ENCODE results near the gene TTC16. TPM values are rescaled to one million over a fixed set of nuclear protein-coding genes. Genes with fewer than 3 reads are reported as not detected.
A peak's percentile ranks its signal among the peaks of the same experiment; 100 is the strongest.

The TTC16 gene
- total RNA-seq, 1 experiment from 2014 or later, result 0.26 TPM

DNA sequence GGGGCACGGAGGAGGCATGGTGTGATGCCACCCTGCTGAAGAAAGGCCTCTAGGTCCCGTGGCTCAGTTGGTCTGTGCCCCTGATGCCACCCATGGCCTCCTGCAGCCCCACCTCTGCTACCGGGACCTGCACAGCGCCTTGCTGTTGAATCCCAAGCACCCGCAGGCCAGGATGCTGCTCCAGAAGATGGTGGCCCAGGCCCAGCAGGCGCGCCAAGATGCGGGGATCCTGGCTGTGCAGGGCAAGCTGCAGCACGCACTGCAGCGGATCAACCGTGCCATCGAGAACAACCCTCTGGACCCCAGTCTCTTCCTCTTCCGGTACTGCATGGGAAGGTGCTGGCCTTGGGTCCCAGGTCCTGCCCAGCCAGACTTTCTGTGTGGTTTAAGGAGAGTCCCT, 7.1 kb downstream of the TTC16 start:
- Histone ChIP-seq H3K4me1 (replicated peaks; ENCODE audit: insufficient read depth) (peaks cover 16% of the 10 kb centered on the region), H3K9me3 (ENCODE audit: insufficient read depth, low read depth) (no peaks in the 10 kb centered on the region), H3F3A (ENCODE audit: insufficient read depth, low read depth) (peaks cover 27% of the 10 kb centered on the region), H3K4me2 (no peak overlapping the region), H4K20me1 (ENCODE audit: insufficient read depth) (no peaks in the 10 kb centered on the region), H3K79me2 (ENCODE audit: low read depth) (no peaks in the 10 kb centered on the region), H3K36me3 (ENCODE audit: low read depth) (no peaks in the 10 kb centered on the region), H2AFZ (no peak overlapping the region), H3K27ac (no peak overlapping the region), H3K27me3 (ENCODE audit: insufficient read depth, low read depth) (no peaks in the 10 kb centered on the region), H3K9me2 (ENCODE audit: insufficient read depth) (no peaks in the 10 kb centered on the region), H3K4me3 (no peak overlapping the region)
- POLR2A ChIA-PET (ENCODE audit: unreplicated experiment), result interaction anchor here (0.7 kb wide), 1 partner anchor 128 kb away, joined by 4 read pairs; no protein-coding TSS in a partner anchor
- no TSS peak for BruUV-seq (replicated peaks)
- no peak for TF ChIP-seq EZH2 (IDR thresholded peaks at IDR 0.05; ENCODE audit: low read depth)
- TF ChIP-seq, protein P1, sequence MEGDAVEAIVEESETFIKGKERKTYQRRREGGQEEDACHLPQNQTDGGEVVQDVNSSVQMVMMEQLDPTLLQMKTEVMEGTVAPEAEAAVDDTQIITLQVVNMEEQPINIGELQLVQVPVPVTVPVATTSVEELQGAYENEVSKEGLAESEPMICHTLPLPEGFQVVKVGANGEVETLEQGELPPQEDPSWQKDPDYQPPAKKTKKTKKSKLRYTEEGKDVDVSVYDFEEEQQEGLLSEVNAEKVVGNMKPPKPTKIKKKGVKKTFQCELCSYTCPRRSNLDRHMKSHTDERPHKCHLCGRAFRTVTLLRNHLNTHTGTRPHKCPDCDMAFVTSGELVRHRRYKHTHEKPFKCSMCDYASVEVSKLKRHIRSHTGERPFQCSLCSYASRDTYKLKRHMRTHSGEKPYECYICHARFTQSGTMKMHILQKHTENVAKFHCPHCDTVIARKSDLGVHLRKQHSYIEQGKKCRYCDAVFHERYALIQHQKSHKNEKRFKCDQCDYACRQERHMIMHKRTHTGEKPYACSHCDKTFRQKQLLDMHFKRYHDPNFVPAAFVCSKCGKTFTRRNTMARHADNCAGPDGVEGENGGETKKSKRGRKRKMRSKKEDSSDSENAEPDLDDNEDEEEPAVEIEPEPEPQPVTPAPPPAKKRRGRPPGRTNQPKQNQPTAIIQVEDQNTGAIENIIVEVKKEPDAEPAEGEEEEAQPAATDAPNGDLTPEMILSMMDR (conservative IDR thresholded peaks at IDR 0.05), result no peak
- DNase-seq, result no peak
- intact Hi-C loops (cut with micrococcal nuclease; ENCODE audit: unreplicated experiment), result loop anchor here (5.0 to 10.0 kb wide), 2 partner anchors 111 to 498 kb away; partner anchors contain the start of gene STXBP1
- CTCF ChIA-PET, result no interaction called here

DNA sequence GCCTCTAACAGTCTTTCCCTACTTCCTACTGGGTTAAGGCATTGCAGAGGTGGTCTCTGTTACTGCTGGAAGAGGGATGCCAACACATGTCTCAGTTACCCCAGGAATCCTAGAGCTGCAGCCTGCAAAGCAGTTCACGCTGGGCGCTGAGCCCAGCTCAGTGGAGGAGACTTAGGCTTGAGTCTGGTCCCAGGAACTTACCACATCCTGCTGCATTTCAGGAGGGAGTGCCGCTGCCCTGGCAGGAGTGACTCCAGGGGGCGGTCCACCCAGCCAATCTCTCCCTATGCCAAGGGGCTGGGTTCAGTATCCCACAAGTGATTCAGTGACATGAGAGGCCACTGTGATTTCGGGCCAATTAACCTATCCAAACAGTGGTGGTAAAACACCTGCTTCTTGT, 7.6 kb downstream of the TTC16 start:
- H3K27me3 ChIP-seq (ENCODE audit: insufficient read depth, low read depth), result no peaks in the 10 kb centered on the region
- POLR2A ChIA-PET (ENCODE audit: unreplicated experiment), result interaction anchor here (0.7 kb wide), 1 partner anchor 128 kb away, joined by 4 read pairs; no protein-coding TSS in a partner anchor
- peaks cover 16% of the 10 kb centered on the region for H3K4me1 ChIP-seq (replicated peaks; ENCODE audit: insufficient read depth)
- no peaks in the 10 kb centered on the region for H3K9me3 ChIP-seq (ENCODE audit: insufficient read depth, low read depth)
- no peak overlapping the region for H3K4me2 ChIP-seq
- H3K4me3 ChIP-seq, result no peak overlapping the region
- intact Hi-C loops (cut with micrococcal nuclease; ENCODE audit: unreplicated experiment), result loop anchor here (5.0 to 10.0 kb wide), 2 partner anchors 111 to 499 kb away; partner anchors contain the start of gene STXBP1
- peak in 1 of 2 experiments; percentile 28 for DNase-seq
- no peaks in the 10 kb centered on the region for H4K20me1 ChIP-seq (ENCODE audit: insufficient read depth)
- no peak overlapping the region for H3K27ac ChIP-seq
- H3K9me2 ChIP-seq (ENCODE audit: insufficient read depth), result no peaks in the 10 kb centered on the region
- BruUV-seq (replicated peaks), result no TSS peak
- H3F3A ChIP-seq (ENCODE audit: insufficient read depth, low read depth), result peaks cover 27% of the 10 kb centered on the region
- no peaks in the 10 kb centered on the region for H3K36me3 ChIP-seq (ENCODE audit: low read depth)
- no peaks in the 10 kb centered on the region for H3K79me2 ChIP-seq (ENCODE audit: low read depth)
- CTCF ChIA-PET, result interaction anchor here (0.6 kb wide), 1 partner anchor 199 kb away, joined by 3 read pairs; no protein-coding TSS in a partner anchor
- H2AFZ ChIP-seq, result no peak overlapping the region
- TF ChIP-seq, protein P1 (conservative IDR thresholded peaks at IDR 0.05), result no peak
- no peak for TF ChIP-seq EZH2 (IDR thresholded peaks at IDR 0.05; ENCODE audit: low read depth)

DNA sequence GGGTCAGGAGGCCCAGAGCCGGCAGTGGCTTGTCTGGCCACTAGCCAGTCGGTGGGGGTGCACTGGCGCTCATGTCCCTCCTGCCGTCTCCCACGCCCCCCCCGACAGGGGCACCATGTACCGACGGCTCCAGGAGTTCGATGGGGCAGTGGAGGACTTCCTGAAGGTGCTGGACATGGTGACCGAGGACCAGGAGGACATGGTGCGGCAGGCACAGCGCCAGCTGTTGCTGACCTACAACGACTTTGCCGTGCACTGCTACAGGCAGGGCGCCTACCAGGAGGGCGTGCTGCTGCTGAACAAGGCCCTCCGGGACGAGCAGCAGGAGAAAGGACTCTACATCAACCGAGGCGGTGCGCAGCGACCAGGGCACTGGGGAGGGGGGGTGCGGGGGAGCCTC, 8.1 kb downstream of the TTC16 start:
- Histone ChIP-seq H3K4me3 (no peak overlapping the region), H3K27me3 (ENCODE audit: insufficient read depth, low read depth) (no peaks in the 10 kb centered on the region), H3K79me2 (ENCODE audit: low read depth) (no peaks in the 10 kb centered on the region), H3K4me1 (replicated peaks; ENCODE audit: insufficient read depth) (peaks cover 16% of the 10 kb centered on the region), H4K20me1 (ENCODE audit: insufficient read depth) (no peaks in the 10 kb centered on the region), H3F3A (ENCODE audit: insufficient read depth, low read depth) (peaks cover 27% of the 10 kb centered on the region), H3K4me2 (no peak overlapping the region), H3K27ac (no peak overlapping the region), H3K9me3 (ENCODE audit: insufficient read depth, low read depth) (no peaks in the 10 kb centered on the region), H3K36me3 (ENCODE audit: low read depth) (no peaks in the 10 kb centered on the region), H3K9me2 (ENCODE audit: insufficient read depth) (no peaks in the 10 kb centered on the region), H2AFZ (no peak overlapping the region)
- no peak for TF ChIP-seq EZH2 (IDR thresholded peaks at IDR 0.05; ENCODE audit: low read depth)
- TF ChIP-seq, protein P1 (conservative IDR thresholded peaks at IDR 0.05), result no peak
- intact Hi-C loops (cut with micrococcal nuclease; ENCODE audit: unreplicated experiment), result loop anchor here (5.0 to 10.0 kb wide), 2 partner anchors 112 to 499 kb away; partner anchors contain the start of gene STXBP1
- DNase-seq, result no peak
- BruUV-seq (replicated peaks), result no TSS peak
- CTCF ChIA-PET, result interaction anchor here (0.6 kb wide), 1 partner anchor 199 kb away, joined by 3 read pairs; no protein-coding TSS in a partner anchor
- POLR2A ChIA-PET (ENCODE audit: unreplicated experiment), result no interaction called here
